ENCODE data around the gene CPLANE1.
"Not testable (repeated sequence)": the region's sequence is repeated elsewhere in the genome, so short reads cannot be mapped to it uniquely, and the experiment has no call there.

CPLANE1 gene

GRCh38 chr5:37112383-37112991, 136.7 kb downstream of the CPLANE1 start:
- DNase-seq, result peak; percentile 54

- DNase-seq, result peak; percentile 92
Observed at GRCh38 chr5:37111426-37112382, 137.5 kb downstream of the CPLANE1 start.

GRCh38 chr5:37110135-37110534, 139.0 kb downstream of the CPLANE1 start:
- DNase-seq, result no peak

- DNase-seq, result no peak
Observed at GRCh38 chr5:37109338-37109737, 139.8 kb downstream of the CPLANE1 start.

- no peak for DNase-seq
Observed at GRCh38 chr5:37103302-37103701, 145.9 kb downstream of the CPLANE1 start.

- not testable (repeated sequence) for DNase-seq
Observed at GRCh38 chr5:37099267-37099666, 149.9 kb downstream of the CPLANE1 start.

- DNase-seq, result not testable (repeated sequence)
Observed at GRCh38 chr5:37093795-37094194, 155.4 kb downstream of the CPLANE1 start.

GRCh38 chr5:37090781-37091180, 158.4 kb downstream of the CPLANE1 start:
- no peak for DNase-seq

GRCh38 chr5:37090123-37090726, 159.0 kb downstream of the CPLANE1 start:
- DNase-seq, result peak; percentile 51

GRCh38 chr5:37088009-37088408, 161.2 kb downstream of the CPLANE1 start:
- peak; percentile 22 for DNase-seq

GRCh38 chr5:37086466-37087173, 162.6 kb downstream of the CPLANE1 start:
- no peak for DNase-seq

- DNase-seq, result not testable (repeated sequence)
Observed at GRCh38 chr5:37086026-37086425, 163.2 kb downstream of the CPLANE1 start.

GRCh38 chr5:37082977-37083376, 166.2 kb downstream of the CPLANE1 start:
- not testable (repeated sequence) for DNase-seq

GRCh38 chr5:37080697-37081096, 168.5 kb downstream of the CPLANE1 start:
- no peak for DNase-seq

GRCh38 chr5:37077146-37077545, 172.0 kb downstream of the CPLANE1 start:
- no peak for DNase-seq

GRCh38 chr5:37075399-37075950, 173.7 kb downstream of the CPLANE1 start:
- no peak for DNase-seq

- DNase-seq, result no peak
Observed at GRCh38 chr5:37071901-37072581, 177.1 kb downstream of the CPLANE1 start.

GRCh38 chr5:37071487-37071886, 177.7 kb downstream of the CPLANE1 start:
- DNase-seq, result no peak

- DNase-seq, result no peak
Observed at GRCh38 chr5:37064442-37064841, 184.7 kb downstream of the CPLANE1 start.

GRCh38 chr5:37063739-37064138, 185.4 kb downstream of the CPLANE1 start:
- no peak for DNase-seq

- DNase-seq, result no peak
Observed at GRCh38 chr5:37060030-37060429, 189.1 kb downstream of the CPLANE1 start.

- no peak for DNase-seq
Observed at GRCh38 chr5:37056762-37057161, 192.4 kb downstream of the CPLANE1 start.

Measured in OCI-M1 (cell line).